Stomach smooth muscle (tissue), 2 donors: Measurements from ENCODE around the gene BPIFB6.

Experiments used
- H3K27ac ChIP-seq: one replicate; pipeline ENCODE4 v1.7.0; 2013; ENCODE audit warnings: mild to moderate bottlenecking, low read length, inconsistent platforms
- H3K27me3 ChIP-seq, 2 donors: one replicate each; pipeline ENCODE4 v1.7.0; 2013; ENCODE audit warnings: low read length in 2 of 2; ENCODE audit not compliant: insufficient read depth in 2 of 2, control insufficient read depth in 1 of 2
- H3K36me3 ChIP-seq, 2 donors: one replicate each; pipeline ENCODE4 v1.7.0; 2013; ENCODE audit warnings: low read length in 2 of 2; ENCODE audit not compliant: control insufficient read depth in 2 of 2, insufficient read depth in 2 of 2
- H3K4me1 ChIP-seq: one replicate; pipeline ENCODE4 v1.7.0; 2013; ENCODE audit warnings: low read length; ENCODE audit not compliant: control insufficient read depth, insufficient read depth
- H3K4me3 ChIP-seq, 2 donors: one replicate each; pipeline ENCODE4 v1.7.0; 2013; ENCODE audit warnings: low read length in 2 of 2
- H3K9ac ChIP-seq, 2 donors: one replicate each; pipeline ENCODE4 v1.7.0; 2013; ENCODE audit warnings: low read length in 2 of 2, mild to moderate bottlenecking in 1 of 2
- H3K9me3 ChIP-seq, 2 donors: one replicate each; pipeline ENCODE4 v1.7.0; 2013; ENCODE audit warnings: low read length in 2 of 2; ENCODE audit not compliant: control insufficient read depth in 2 of 2
- donor health status: healthy.
- donor health status: Pancreatic carcinoma.

The BPIFB6 gene

DNA sequence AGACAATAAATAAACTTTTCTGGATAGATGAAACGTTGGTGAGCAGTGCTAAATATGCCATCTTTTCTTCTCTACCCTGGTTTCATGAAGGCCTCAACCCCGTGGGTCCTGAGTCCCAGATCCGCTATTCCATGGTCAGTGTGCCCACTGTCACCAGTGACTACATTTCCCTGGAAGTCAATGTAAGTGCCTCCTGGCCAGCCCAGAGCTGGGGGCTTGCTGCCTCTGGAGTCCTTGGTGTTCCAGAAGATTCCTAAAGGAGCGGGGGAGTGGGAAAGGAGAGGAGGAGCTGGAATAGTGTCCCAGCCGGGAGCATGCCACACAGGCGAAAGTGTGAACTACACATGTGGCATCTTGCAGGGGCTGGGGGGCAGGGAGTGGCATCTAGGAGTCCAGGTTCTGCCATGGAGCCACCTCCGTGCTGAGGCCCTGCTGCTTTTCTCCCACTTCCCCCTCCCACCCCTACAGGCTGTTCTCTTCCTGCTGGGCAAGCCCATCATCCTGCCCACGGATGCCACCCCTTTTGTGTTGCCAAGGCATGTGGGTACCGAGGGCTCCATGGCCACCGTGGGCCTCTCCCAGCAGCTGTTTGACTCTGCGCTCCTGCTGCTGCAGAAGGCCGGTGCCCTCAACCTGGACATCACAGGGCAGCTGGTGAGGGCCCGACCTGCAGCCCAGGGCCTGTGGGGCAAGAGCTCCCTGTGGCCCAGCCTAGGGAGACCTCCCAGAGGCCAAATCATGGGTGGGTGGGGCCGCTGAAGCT is 13.1 kb upstream of the BPIFB6 start:
- no peaks in the 10 kb centered on the region for H3K36me3 ChIP-seq
- no peak overlapping the region for H3K27ac ChIP-seq
- no peaks in the 10 kb centered on the region for H3K4me1 ChIP-seq
- H3K27me3 ChIP-seq, result peaks cover 0 to 12% of the 10 kb centered on the region in 2 donors
- H3K9me3 ChIP-seq, result no peaks in the 10 kb centered on the region
- H3K9ac ChIP-seq, result no peak overlapping the region
- no peak overlapping the region for H3K4me3 ChIP-seq

DNA sequence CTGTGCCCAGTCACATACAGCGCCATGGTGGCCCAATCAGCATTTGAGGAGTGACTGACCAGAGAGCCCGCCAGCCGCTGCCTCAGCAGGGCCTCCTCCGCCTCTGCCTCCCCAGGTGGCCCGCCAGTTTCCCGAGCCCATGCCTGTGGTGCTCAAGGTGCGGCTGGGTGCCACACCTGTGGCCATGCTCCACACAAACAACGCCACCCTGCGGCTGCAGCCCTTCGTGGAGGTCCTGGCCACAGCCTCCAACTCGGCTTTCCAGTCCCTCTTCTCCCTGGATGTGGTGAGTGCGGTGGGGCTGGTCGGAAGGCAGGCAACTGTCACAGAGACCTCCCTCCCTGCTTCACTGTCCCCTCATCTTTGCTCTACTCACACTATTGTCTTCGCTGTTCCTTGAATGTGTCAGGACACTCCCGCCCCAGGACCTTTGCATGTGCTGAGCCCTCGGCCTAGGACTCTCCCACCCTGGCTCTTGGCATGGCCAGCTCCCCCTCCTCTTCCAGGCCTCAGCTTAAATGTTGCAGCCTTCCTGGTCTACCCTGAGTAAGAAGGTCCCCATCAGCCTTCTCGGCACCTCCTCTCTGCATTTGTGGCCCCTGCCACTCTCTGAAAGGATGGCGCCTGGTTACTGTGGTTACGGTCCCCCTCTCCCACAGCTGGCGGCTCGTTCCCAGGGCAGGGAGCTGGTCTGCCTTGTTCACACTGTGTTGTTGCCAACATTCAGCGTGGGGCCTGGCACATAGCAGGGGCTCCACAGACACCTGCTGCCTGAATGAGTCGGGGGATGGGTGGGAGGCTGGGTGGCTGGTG is 11.8 kb upstream of the BPIFB6 start:
- H3K9me3 ChIP-seq, result no peaks in the 10 kb centered on the region
- no peaks in the 10 kb centered on the region for H3K36me3 ChIP-seq
- H3K4me3 ChIP-seq, result no peak overlapping the region
- no peak overlapping the region for H3K27ac ChIP-seq
- H3K4me1 ChIP-seq, result no peaks in the 10 kb centered on the region
- no peak overlapping the region for H3K9ac ChIP-seq
- H3K27me3 ChIP-seq, result peaks cover 0 to 5% of the 10 kb centered on the region in 2 donors

DNA sequence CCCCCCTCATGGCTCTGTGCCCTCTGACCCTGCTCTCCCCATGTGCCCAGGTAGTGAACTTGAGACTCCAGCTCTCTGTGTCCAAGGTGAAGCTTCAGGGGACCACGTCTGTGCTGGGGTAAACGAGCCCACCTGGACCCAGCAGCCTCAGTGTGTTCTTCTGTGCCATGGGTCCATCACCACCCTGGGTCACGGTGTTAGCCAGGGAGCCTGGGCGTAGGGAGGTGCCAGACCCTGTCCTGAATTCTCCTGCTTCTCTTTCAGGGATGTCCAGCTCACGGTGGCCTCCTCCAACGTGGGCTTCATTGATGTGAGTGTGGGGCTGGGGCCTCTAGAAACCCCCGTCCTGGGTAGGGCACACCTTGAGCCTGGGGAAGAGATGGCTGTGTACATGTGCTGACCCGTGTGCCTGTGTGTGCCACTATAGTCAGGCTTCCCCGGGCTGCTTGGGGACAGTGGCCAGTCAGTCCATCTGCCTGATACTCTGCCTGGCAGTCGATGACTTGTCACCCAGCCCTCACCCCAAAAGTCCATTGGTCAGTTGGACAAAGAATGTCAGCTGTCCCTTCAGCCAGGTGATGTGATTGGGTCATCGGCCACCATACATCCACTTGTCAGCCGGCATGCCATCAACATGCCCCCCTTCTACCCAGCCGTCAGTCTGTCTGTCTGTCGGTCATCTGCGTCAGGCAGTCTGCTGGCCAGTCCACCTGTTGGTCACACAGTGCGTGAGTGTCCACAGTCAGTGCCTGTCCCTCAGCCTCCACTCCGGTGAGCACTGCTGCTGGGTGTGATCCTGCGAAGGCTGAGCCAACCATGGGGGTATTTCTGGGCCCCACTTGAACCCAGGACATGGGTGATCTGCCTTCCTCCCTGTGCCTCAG is 10.9 kb upstream of the BPIFB6 start:
- Histone ChIP-seq H3K27me3 (peaks cover 0 to 3% of the 10 kb centered on the region in 2 donors), H3K27ac (no peak overlapping the region), H3K4me1 (no peaks in the 10 kb centered on the region), H3K4me3 (no peak overlapping the region), H3K36me3 (no peaks in the 10 kb centered on the region), H3K9me3 (no peaks in the 10 kb centered on the region), H3K9ac (no peak overlapping the region)

DNA sequence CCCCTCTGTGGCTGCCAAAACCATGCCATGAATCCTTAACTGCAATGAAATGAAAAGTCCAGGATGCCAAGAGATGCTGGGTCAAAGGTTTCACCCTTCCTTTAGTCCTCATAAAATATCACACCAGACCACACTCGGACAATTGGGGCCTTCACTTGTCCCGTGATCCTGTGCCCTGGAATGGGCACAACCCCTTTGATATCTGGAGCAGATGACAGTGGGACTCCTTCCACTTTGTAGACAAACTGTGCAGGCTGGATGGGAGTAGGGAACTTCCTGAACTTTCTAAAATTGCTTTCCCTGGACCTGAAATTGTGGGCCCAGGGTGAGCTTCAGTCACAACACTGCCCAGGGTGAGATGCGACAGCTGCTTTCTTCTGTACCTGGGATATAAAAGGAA is 9.6 kb upstream of the BPIFB6 start:
- no peaks in the 10 kb centered on the region for H3K4me1 ChIP-seq
- H3K27ac ChIP-seq, result no peak overlapping the region
- H3K9me3 ChIP-seq, result no peaks in the 10 kb centered on the region
- H3K27me3 ChIP-seq, result no peaks in the 10 kb centered on the region
- H3K4me3 ChIP-seq, result no peak overlapping the region
- no peaks in the 10 kb centered on the region for H3K36me3 ChIP-seq
- no peak overlapping the region for H3K9ac ChIP-seq

DNA sequence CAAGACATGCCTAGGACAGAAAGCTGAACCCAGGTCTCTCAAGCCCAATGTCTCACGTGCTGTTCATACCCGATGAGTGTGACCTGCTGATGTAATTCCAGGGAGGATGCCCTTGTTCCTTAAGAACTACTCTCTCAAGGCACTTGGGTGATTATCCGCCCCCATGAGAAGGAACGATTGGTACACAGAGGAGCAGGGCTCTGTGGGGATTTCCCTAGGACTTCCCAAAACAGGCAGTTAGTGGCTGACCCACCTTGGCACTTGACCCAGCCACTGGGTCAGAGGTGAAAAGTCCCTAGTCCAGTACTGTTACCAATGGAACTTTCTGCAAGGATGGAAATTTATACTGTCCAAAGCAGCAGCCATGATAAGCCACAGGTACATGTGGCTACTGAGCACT is 9.2 kb upstream of the BPIFB6 start:
- Histone ChIP-seq H3K27me3 (no peaks in the 10 kb centered on the region), H3K27ac (no peak overlapping the region), H3K9me3 (no peaks in the 10 kb centered on the region), H3K4me1 (no peaks in the 10 kb centered on the region), H3K4me3 (no peak overlapping the region), H3K9ac (no peak overlapping the region), H3K36me3 (no peaks in the 10 kb centered on the region)

DNA sequence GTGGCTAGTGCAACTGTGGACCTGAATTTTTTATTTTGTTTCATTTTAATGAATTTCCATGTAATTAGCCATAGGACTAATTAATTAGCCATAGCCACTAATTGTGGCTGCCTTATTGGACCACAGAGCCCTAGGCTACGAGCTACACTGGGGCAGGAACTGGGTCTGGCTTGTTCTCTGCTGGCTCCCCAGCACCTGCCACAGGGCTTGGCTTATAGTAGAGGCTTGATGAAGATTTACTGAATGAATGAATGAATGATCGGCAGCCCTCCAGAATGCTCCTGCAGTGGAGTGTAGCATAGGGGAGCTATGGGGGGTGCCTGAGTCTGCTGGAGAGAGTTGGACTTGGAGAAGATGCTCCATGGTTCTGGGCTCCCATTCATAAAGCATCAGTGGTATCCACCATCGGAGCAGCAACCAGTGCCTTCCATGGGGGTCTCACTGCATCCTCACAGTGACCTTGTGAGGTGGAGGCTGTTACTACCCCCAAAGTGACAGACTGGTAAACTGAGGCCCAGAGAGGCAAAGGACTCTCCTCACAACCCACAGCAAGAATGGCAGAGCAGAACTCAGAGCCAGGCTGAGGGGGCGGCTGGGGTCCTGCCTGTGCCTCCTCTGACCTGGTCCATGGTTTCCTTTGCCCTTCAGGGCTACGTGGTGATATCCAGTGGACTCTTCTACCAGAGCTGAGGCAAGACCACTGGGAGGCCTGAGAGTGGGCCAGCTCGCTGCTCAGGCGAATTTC is 8.6 kb upstream of the BPIFB6 start:
- H3K9me3 ChIP-seq, result no peaks in the 10 kb centered on the region
- no peaks in the 10 kb centered on the region for H3K4me1 ChIP-seq
- no peak overlapping the region for H3K9ac ChIP-seq
- H3K27ac ChIP-seq, result no peak overlapping the region
- H3K36me3 ChIP-seq, result no peaks in the 10 kb centered on the region
- H3K27me3 ChIP-seq, result no peaks in the 10 kb centered on the region
- no peak overlapping the region for H3K4me3 ChIP-seq

DNA sequence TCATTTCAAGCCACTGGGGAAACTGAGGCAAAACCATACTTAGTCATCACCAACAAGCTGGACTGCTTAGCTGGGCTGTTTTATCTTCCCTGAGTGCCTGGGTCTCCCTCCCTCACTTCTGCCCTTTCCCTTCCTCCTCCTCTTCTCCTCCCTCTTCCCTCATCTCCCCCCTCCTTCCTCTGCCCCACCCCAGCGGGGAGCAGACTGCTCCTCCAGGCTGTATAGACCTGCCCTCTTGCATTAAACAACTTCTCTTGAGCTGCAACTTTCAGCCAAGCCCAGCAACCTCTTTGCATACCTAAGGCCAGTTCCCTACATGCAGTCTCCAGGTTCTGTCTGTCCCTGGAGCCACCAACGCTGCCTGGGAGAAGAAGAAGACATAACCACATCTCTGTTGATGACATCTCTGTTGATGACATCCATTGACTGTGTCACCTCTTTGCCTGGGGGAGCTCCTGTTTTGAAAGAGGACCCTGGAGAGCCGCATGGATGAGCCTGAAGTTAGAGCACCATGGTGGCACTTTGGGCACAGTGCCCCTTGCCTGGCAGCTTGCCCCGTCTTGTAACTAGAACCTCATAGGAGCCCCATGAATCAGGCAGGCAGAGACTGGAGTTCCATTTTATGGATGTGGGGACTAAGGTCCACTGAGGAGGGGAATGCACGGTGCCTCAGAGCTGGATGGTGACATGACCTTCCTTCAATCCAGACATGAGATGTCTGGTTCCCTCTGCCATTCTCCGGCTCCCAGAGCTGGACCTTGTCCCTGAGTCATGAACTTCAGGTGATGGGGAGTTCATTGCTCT is 7.8 kb upstream of the BPIFB6 start:
- Histone ChIP-seq H3K36me3 (no peaks in the 10 kb centered on the region), H3K27ac (no peak overlapping the region), H3K27me3 (no peaks in the 10 kb centered on the region), H3K9me3 (no peaks in the 10 kb centered on the region), H3K9ac (no peak overlapping the region), H3K4me1 (no peaks in the 10 kb centered on the region), H3K4me3 (no peak overlapping the region)

DNA sequence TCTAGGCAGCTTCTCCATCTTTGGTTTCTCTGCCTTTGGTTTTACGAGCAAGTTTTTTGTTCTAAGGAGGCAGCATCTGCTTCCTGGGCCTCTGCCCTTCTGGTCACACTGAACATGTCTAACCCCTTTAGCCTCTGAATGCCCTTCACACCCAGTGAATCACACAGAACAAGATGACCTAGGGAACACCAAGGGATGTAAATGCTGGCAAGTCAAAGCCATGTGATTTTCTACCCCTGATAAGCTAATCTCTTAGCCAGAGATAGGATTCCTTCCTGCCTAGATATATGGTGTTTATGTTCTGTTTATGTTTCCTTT is 7.2 kb upstream of the BPIFB6 start:
- H3K36me3 ChIP-seq, result no peaks in the 10 kb centered on the region
- no peak overlapping the region for H3K9ac ChIP-seq
- H3K9me3 ChIP-seq, result no peaks in the 10 kb centered on the region
- H3K4me1 ChIP-seq, result no peaks in the 10 kb centered on the region
- no peak overlapping the region for H3K4me3 ChIP-seq
- no peak overlapping the region for H3K27ac ChIP-seq
- H3K27me3 ChIP-seq, result no peaks in the 10 kb centered on the region

DNA sequence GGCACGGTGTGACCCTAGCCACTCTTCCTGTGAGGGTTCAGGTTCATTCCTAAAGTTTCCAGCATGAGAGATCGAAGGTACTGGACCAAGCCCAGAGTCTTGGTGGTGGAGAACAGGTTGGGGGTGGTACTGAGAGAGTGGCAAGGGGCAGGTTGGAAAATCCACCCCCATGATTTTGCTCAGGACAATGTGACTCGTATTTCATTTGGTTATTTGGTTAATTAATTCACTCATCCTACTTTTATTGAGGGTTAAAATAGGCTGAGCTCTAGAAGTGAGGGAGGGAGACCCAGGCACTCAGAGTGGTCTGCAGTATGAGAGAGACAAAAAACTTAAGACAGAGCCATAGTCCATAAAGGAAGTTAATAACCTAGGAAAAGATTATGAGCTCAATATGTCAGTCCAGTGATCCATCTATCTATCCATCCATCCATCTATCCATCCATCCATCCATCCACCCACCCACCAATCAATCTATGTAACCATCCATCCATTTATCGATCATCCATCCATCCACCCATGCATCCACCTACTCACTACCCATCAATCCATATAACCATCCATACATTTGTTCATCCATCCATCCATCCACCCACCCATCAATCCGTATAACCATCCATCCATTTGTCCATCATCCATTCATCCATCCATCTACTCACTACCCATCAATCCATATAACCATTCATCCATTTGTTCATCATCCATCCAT is 6.7 kb upstream of the BPIFB6 start:
- Histone ChIP-seq H3K4me1 (no peaks in the 10 kb centered on the region), H3K9me3 (no peaks in the 10 kb centered on the region), H3K36me3 (no peaks in the 10 kb centered on the region), H3K27me3 (no peaks in the 10 kb centered on the region), H3K27ac (no peak overlapping the region), H3K9ac (no peak overlapping the region), H3K4me3 (no peak overlapping the region)
